GM18867 (cell line): Measurements from ENCODE around the gene TENM3.

Experiments
- ATAC-seq: cut with Tn5 transposase; IDR thresholded peaks from one replicate; pipeline ENCODE4 v1.9.1; 2021; ENCODE audit warnings: mild to moderate bottlenecking, moderate library complexity; ENCODE audit not compliant: unreplicated experiment

TENM3 gene

DNA sequence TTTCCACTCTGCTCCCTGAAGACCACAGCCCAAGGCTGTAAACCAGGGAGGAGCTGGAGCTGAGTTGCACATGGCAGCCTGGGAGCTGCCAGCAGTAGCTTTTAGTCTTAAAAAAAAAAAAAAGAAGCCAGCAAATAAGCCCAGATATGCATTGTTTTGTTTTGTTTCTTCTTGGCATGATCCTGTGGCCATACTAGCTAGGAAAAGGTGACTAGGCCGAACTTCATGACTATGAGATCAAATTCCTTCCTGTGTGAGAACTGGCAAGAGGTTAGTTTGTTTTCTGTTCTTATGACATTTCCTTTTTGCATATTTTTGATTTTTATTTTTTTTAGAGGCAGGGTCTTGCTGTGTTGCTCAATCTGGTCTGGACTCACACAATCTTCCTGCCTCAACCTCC is 350.7 kb downstream of the TENM3 start:
- ATAC-seq, result no peak

DNA sequence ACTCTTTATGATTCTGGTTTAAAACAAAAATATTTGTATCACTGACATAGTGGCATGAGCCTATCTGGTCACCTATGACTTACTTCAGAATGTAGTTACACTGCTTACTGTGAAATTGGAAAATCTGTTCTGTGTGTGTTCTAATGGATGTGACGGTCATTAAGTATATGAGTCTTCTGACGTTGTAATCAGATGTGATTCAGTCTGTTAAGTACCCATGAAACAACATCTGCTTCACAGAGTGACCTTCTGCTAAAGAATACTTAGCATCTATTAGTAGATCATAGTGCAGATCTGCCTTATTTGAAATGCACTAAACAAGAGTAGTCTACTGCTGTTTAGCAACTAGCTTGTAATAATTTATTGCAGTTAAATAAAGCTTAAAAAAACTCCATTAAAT is 356.9 kb downstream of the TENM3 start:
- no peak for ATAC-seq

DNA sequence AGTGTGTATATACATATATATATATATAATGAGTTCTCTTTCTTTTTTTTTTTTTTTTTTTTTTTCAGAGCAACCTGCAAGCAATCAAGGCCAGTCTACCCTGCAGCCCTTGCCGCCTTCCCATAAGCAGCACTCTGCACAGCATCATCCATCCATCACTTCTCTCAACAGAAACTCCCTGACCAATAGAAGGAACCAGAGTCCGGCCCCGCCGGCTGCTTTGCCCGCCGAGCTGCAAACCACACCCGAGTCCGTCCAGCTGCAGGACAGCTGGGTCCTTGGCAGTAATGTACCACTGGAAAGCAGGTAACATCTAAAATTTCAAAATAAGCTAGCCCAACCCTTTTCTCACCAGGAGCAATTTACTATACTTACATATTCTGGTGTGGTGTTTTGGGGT is 357.7 kb downstream of the TENM3 start:
- ATAC-seq, result no peak

DNA sequence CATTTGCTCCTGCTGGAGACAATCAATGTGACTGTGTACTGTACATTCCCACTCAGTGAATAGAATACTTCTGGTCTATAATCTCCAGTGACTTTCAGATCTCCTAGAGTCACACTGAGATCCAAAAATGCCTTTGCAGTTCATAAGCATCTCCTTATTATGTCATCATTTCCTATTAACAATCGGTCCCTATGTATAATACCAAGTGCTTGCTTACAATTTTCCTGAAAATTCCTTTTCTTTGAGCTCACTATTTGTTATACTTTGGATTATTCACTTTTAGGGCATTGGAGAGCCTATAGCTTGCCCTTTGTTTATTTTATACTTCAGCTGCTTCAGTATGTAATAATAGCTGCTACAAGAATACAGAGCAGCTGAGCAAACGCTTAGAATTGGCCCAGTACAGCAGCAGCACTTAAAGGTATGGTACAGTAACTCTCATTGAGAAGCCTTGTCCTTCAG is 361.0 kb downstream of the TENM3 start:
- ATAC-seq, result no peak

DNA sequence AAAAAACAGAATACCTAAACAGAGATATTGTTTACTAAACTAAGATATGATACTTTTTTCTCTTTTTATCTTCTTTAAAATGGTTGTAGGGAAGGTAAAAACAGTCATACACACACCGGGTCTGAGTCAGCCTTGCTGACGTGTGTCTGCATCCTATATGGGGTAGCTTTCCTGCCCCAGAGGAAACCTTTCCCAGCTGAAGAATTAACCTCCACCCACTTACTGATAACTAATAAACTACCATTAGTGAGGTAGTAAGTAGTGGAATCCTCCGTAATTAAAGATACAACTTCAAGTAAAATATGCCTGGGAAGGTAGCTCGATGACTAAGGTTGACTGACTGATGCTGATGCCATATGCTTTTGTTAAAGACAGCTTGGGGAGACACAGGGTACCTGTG is 361.8 kb downstream of the TENM3 start:
- no peak for ATAC-seq

DNA sequence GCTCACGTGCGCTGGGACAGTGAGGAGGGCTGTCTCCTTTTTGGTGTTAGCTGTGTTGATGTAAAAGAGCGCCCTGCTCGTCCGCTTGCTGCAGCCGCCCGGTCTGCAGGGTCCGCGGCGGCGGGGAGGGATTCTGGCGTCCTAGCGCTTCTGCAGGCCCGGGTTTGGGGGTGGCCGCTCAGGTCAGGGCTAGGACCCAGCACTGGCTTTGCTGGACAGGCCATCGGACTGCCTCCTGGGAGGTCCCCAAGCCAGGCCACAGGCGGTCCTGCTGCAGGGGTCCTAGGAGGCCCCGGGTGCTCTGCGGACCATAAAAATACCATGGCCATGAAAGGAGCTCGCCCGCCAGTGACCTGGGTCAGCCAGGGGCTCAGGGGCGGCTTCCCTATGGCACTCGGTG is 365.3 kb downstream of the TENM3 start:
- ATAC-seq, result no peak

DNA sequence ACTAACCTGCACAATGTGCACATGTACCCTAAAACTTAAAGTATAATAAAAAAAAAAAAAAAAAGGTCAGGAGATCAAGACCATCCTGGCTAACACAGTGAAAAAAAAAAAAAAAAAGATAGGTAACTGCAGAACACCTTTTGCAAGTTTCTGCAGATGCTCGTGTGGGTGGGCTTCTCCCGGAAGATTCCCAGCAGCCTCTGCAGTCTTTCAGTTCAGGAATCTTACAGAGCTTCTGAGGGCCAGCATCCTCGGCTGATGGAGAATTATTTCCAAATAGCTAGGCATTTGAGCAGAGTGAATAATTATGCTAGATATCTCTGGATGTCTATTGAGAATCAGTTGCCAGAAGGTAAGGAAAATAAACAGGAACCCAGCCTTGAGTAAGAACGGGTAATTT is 373.3 kb downstream of the TENM3 start:
- ATAC-seq, result no peak

DNA sequence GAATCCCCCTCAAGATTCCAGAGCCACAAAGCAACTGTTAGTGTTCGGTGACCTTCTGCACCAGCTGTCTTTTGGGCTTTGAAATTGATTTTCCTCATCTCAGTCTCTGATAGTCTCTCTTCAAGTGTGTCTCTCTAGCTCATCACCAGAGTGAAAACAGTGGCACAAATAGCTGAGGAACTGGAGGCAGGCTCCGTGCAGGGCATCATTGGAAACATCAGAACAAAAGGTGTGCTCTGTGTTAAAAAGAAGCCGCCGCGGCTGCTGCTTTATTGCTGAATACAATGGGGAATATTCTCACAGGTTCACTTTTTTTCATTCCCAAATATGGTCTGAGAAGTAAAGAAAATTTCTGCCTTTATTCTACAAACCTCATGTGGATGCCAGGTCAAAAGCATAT is 376.5 kb downstream of the TENM3 start:
- ATAC-seq, result no peak

DNA sequence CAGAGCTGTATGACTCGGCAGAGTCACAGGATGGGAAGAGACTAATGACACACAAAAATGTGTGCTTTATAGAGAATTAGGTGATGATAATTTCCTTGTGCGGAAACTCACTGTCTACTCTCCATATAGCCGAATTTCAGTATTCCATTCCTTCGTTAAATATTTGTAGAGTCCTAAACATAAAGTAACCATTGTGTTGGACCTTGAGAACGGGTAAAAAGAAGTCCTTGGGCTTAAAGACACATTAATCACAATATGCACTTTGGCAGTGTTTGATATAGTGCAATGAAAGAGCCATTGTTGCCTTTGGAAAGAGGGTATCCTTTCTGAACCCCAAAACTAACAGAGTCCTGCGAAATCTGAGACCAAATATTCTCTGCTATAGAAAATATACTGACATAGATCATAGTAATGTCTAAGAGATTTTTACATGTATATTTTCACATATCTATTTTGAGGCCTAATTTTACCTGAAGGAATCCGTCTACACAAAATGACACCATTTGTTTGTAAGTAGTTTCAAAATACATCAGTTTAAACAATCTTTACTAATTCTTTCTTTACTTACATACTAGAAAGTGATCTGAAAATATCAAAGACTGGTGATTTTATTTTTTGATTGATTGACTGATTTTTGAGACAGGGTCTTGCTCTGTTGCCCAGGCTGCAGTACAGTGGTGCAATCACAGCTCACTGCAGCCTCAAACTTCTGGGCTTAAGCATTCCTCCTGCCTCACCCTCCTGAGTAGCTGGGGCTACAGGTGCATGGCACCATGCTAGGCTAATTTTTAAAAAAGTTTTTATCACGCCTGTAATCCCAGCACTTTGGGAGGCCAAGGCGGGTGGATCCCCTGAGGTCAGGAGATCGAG is 377.1 kb downstream of the TENM3 start:
- ATAC-seq, result no peak

DNA sequence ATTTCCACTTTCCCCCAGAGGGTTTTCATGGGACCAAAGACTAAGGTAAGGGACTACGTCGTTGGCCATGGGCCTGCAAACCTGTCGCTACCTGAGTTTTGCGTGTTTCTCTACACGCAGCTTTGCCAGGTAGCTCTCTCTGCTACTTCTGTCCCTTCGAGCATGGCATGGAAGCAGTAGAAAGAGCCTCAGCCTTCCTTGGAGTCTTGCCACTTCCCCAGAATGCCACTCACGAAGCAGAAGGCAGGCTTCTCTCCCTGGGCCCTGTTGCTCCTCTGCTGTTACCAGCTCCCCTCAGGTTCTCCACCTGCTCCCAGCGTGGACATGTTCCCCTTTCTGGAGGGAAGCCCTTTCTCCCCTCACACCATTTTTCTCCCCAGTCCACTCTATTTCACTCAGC is 381.1 kb downstream of the TENM3 start:
- no peak for ATAC-seq

DNA sequence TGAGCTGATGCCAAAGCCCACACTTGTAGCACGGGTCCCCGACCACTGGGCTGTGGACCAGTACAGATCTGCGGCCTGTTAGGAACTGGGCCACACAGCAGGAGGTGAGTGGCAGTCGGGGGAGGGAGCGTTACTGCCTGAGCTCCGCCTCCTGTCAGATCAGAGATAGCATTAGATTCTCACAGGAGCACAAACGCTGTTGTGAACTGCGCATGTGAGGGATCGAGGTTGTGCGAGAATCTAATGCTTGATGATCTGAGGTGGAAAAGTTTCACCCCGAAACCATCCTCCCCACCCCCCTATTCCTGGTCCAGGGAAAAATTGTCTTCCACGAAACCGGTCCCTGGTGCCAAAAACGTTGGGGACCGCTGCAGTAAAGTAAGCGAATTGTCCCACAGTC is 382.0 kb downstream of the TENM3 start:
- no peak for ATAC-seq

DNA sequence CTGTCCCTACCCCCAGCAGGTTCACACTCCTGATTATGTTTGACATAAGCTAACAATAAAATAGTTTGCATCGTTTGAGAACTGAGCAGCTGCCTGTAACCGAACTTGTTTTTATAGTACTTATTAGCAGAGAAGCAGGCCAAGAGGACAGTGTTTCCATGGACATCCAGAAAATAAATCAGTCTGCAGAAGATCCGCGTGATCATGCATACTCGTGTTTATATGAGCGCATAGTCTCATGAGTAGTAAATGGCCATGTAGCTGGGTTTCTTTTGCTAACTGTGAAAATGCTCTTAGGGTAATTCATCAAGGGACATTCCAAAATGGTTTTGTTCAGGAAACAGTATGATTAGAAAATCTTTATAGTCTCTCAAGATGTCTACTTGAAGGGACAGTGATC is 384.8 kb downstream of the TENM3 start:
- no peak for ATAC-seq

DNA sequence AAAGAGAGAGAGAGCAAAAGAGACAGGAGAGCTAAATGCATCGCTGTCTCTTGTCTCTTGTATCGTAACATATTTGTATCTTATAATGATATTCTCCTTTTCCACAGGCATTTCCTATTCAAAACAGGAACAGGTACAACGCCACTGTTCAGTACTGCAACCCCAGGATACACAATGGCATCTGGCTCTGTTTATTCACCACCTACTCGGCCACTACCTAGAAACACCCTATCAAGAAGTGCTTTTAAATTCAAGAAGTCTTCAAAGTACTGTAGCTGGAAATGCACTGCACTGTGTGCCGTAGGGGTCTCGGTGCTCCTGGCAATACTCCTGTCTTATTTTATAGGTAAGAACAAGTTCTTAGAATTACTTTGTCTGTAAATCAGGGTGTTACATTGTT is 385.3 kb downstream of the TENM3 start:
- no peak for ATAC-seq

DNA sequence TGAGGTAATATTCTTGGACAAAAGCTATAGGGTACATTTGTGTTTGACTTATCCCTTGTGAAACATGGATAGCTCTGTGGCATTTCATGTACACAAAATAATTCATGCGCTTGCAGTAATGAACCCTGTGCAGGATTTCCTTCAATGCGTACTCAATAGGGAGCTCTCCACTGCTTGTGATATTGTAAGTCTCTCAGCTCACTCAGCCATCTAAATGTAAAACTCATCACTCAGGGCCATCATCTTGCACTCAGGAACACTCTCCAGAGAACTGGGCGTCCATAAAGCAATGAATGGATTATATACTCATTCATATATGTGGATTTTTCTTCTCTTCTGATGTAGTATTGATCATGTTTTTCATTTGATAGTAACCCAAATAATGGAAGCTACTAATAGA is 385.9 kb downstream of the TENM3 start:
- no peak for ATAC-seq

DNA sequence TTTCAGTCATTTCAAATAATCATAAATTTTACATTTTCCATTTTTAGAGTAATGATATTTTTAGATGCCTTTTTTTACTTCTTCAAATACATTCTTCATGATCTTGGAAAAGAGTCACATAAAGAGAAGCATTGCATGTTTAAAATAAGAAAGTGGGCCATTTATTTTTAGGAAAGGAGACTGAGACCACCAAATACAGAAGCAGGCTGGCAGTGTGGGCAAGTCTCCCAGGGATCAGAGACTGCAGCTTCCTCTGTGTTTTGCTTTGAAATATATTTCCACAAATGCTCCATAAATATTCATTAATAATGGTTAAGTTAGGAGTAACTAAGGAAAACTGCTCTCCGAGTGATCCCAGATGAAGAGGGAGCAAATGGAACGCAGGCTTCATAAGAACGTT is 397.3 kb downstream of the TENM3 start:
- ATAC-seq, result no peak

DNA sequence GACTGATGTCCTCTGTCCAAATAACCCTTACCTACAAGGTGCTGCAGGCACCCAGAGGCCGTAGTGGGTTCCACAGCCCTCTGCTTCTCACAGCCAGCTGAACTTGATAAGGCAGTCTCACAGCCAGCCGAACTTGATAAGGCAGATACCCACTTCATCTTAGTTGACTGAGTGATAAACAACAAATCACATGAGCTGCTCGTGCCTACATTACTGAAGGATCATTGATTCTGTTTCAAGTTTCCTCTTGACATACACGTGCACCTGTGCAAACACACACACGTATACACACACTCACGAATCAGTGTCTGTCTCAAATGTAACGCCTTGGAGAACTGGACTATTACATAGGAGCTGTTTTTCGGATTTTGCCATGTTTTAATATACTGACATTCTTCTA is 397.7 kb downstream of the TENM3 start:
- ATAC-seq, result no peak

DNA sequence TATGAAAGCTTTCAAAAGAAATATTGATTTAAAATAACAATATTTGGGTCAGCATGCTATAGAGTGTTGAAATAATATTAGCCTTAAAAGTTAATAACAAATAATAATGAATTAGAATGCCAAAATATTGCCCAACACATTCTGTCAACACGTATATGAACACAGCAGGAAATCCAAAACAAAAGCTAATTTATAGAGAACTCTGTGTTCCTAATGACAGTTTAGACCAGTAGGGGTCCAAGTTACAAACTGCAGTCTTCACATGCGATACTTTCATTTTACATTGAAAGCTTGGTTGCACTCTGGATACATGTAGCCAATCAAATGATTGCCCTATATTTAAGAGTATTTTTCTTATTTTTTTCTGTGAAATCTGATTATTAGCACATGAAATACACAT is 399.6 kb downstream of the TENM3 start:
- peak; percentile 82 for ATAC-seq

DNA sequence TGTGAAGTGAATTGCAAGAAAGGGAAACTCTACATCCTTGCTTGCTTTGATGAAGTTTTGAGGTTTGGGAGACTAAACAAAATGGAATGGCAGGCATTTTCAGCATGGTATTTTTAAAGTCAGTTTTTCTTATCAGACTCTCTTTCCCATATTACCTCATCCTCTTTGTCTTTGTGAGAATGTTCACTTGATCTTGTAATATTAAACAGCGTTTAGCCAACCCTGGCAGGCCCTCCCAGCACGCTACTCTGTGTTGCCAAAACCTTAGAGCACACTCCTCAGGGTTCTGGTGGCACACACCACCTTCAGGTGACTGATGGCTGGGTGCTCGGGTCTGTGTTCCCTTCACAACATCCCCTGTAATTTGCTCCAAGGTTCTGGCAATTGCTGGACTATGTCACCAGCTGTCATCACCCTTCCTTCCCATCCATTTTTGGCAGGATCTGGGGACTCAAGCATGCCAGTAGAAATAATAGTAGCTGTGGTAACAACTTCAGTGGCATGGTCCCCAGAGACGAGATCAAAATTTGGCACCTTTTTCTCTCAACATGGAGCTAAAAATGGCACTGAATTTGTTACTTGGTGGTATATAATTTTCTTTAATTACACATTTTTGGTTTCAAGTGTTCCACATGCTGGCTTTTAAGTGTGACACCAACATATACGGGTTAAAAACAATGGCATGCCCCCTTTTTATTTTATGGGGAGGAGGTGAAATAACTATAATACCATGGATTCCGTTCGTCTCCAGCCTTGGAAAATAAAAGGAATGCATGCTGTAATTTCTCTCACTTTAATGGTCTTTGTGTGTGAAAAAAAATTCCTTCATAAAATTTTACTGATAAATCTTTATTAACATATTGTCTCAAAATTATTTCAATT is 400.8 kb downstream of the TENM3 start:
- ATAC-seq, result no peak

DNA sequence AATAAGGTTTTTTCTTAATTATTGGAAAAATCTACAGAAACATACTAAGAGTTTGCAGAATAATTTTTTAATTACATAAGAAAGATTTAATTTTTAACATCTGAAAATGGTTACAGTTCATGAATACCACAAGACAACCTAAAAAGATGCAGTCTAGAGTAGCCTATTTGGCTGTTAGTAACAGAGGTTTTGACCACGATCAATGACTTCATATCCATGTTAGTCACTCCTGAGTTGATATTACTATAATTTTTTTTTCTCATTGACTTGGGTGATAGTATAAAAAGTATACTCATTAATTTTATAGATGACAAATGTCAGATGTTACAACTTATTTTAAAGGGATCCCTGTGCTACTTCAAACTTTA is 401.5 kb downstream of the TENM3 start:
- ATAC-seq, result no peak

DNA sequence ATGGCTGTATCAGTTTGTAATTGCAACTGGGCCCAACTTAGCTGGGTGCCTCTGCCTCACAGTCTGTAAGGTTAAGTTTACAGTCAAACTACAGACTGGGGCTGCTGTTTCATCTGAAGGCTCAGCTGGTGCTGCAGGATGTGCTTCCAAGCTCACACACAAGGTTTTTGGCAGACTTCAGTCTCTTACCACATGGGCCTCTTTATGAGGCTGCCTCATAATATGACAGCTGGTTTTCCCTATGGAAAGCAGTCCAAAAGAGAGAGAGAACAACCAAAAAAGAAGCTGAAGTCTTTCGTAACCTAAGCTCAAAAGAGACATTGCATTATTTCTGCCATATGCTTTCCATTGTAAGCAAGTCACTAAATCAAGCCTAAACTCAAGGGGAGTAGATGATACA is 402.3 kb downstream of the TENM3 start:
- ATAC-seq, result no peak

DNA sequence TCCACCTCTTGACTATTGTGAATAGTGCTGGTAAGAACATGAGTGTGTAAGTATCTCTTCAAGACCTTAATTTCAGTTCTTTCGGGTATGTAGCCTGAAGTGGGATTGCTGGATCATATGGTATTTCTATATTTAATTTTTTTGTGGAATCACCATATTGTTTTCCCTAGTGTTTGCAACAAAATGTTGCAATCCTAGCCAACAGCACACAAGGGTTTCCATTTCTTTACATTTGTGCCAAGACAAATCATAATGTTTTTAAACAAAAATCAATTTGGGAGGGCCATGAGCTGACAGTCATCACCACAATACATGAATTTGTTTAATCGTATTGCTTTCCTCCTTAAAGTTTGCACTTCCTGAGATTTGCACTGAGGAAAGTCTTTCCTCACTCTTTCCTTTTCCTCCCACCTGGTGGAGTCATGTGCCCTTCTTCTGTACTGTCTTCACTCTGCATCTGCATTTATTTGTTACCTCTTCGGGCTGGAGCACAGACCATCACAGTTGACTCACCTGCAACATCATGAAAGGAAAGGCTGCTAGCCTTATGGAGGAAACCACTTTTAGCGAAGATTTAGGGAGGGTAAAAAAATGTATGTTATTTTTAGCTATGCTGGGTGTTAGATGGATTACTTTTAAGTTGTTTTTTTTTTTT is 404.6 kb downstream of the TENM3 start:
- ATAC-seq, result no peak

DNA sequence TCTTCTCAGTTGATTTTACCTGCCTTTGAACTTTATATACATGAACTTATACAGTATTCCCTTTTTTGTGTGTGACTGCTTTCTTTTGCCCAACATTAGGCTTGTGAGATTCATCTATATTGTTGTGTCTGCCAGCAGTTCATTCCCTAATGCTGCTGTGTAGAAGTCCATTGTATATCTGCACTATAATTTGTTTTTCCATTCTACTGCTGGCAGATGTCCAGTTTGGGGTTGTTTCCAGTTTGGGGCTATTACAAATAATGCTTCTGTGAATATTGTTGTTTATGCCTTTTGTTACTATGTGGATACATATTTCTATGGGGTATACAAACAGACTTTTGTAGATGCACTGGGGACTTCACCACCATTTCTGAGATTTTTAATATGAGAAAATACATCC is 405.6 kb downstream of the TENM3 start:
- no peak for ATAC-seq
